Hematopoietic multipotent progenitor cell treated with erythropoietin and hydrocortisone succinate and interleukin-3 and kit ligand, for 4 days (in vitro differentiated cells): Measurements from ENCODE around the gene TRIM63.

Source experiments
- DNase-seq: peaks from one replicate; pipeline ENCODE4 v3.0.0-alpha.2; 2015

TRIM63 gene

GRCh38 chr1:26084091-26084561 is 16.7 kb upstream of the TRIM63 start:
- DNase-seq: no peak

- DNase-seq: no peak
Observed at GRCh38 chr1:26083208-26083607, 15.8 kb upstream of the TRIM63 start.

GRCh38 chr1:26082020-26082350 is 14.6 kb upstream of the TRIM63 start:
- no peak for DNase-seq

GRCh38 chr1:26081267-26082019 is 14.0 kb upstream of the TRIM63 start:
- peak; percentile 57 for DNase-seq

GRCh38 chr1:26079960-26080814 is 12.8 kb upstream of the TRIM63 start:
- no peak for DNase-seq

- no peak for DNase-seq
Observed at GRCh38 chr1:26079178-26079563, 11.7 kb upstream of the TRIM63 start.

GRCh38 chr1:26078286-26079177 is 11.1 kb upstream of the TRIM63 start:
- no peak for DNase-seq

GRCh38 chr1:26077524-26077923 is 10.1 kb upstream of the TRIM63 start:
- DNase-seq: no peak

- no peak for DNase-seq
Observed at GRCh38 chr1:26075421-26076144, 8.2 kb upstream of the TRIM63 start.

- no peak for DNase-seq
Observed at GRCh38 chr1:26072305-26072704, 4.9 kb upstream of the TRIM63 start.

- no peak for DNase-seq
Observed at GRCh38 chr1:26070963-26071342, 3.5 kb upstream of the TRIM63 start.

GRCh38 chr1:26070296-26070962 is 3.0 kb upstream of the TRIM63 start:
- peak; percentile 97 for DNase-seq

- DNase-seq: no peak
Observed at GRCh38 chr1:26069941-26070295, 2.5 kb upstream of the TRIM63 start.

GRCh38 chr1:26066857-26067256 is 573 bp downstream of the TRIM63 start:
- peak; percentile 83 for DNase-seq

GRCh38 chr1:26066160-26066559 is 1.3 kb downstream of the TRIM63 start:
- no peak for DNase-seq

GRCh38 chr1:26064553-26064952 is 2.9 kb downstream of the TRIM63 start:
- DNase-seq: no peak

GRCh38 chr1:26060832-26061574 is 6.4 kb downstream of the TRIM63 start:
- no peak for DNase-seq

- DNase-seq: no peak
Observed at GRCh38 chr1:26059906-26060305, 7.5 kb downstream of the TRIM63 start.

GRCh38 chr1:26058052-26058595 is 9.3 kb downstream of the TRIM63 start:
- DNase-seq: no peak

- no peak for DNase-seq
Observed at GRCh38 chr1:26057189-26057588, 10.2 kb downstream of the TRIM63 start.

GRCh38 chr1:26055041-26055440 is 12.4 kb downstream of the TRIM63 start:
- DNase-seq: no peak
